Panc1 (cell line): ENCODE measurements around the gene SYT2. TPM values are rescaled to one million over a fixed set of nuclear protein-coding genes. Genes with fewer than 3 reads are reported as not detected.
"Not testable (repeated sequence)": the region's sequence is repeated elsewhere in the genome, so short reads cannot be mapped to it uniquely, and the experiment has no call there.

Experiments used
- ATAC-seq: fragments of 200-7000 bp; cut with Tn5 transposase; 2 replicates; pipeline ENCODE4 v1.9.1; 2020; ENCODE audit warnings: mild to moderate bottlenecking, moderate library complexity
- BruUV-seq: library from RNA; stranded (reverse); fragments of 400-500 nt; replicated peaks from 2 replicates; lab custom pipeline; 2021; lab: Mats Ljungman, UMichigan
- CTCF ChIA-PET: fragments of 300-600 bp; sonication (Branson Sonifier 250); formaldehyde crosslinking; loops from one replicate; lab custom pipeline; 2022; ENCODE audit warnings: antibody characterized with exemption; lab: Charles Lee
- POLR2A ChIA-PET: fragments of 300-600 bp; sonication (Branson Sonifier 250); formaldehyde crosslinking; loops from one replicate; lab custom pipeline; 2022; ENCODE audit warnings: antibody characterized with exemption; lab: Charles Lee
- DNase-seq: peaks from one replicate; pipeline ENCODE4 v3.0.0-alpha.2; 2010; ENCODE audit warnings: low read depth, low spot score
- H3K27ac ChIP-seq: 2 replicates; pipeline ENCODE4 v1.5.1; 2011; ENCODE audit warnings: mild to moderate bottlenecking, low read length, inconsistent platforms
- H3K27me3 ChIP-seq: fragments of 200-500 bp; sonication (Bioruptor generic); 2 replicates; pipeline ENCODE4 v1.6.0; 2014; ENCODE audit warnings: low read length, inconsistent platforms; ENCODE audit not compliant: control insufficient read depth, insufficient read depth
- H3K36me3 ChIP-seq: fragments of 200-500 bp; sonication (Bioruptor generic); 2 replicates; pipeline ENCODE4 v1.5.1; 2014; ENCODE audit warnings: inconsistent platforms, mild to moderate bottlenecking, low read length, moderate library complexity; ENCODE audit not compliant: control insufficient read depth, insufficient read depth
- H3K4me1 ChIP-seq: 2 replicates; pipeline ENCODE4 v1.5.1; 2011; ENCODE audit warnings: inconsistent platforms, mild to moderate bottlenecking, low read length, moderate library complexity; ENCODE audit not compliant: control insufficient read depth, insufficient read depth
- H3K4me3 ChIP-seq, 2 experiments: 2 replicates each; pipeline ENCODE4 v1.5.1; 2011 to 2012; ENCODE audit warnings: low read depth in 2 of 2, low read length in 2 of 2, mild to moderate bottlenecking in 2 of 2, inconsistent platforms in 1 of 2, moderate library complexity in 1 of 2
- H3K9me3 ChIP-seq: fragments of 200-500 bp; sonication (Bioruptor generic); 2 replicates; pipeline ENCODE4 v1.5.1; 2014; ENCODE audit warnings: low read depth, mild to moderate bottlenecking, inconsistent platforms, low read length, moderate library complexity; ENCODE audit not compliant: control insufficient read depth, insufficient read depth
- CTCF ChIP-seq: fragments of 450-650 bp; IDR thresholded peaks from 2 replicates; pipeline ENCODE4 v1.5.1; 2017; ENCODE audit warnings: mild to moderate bottlenecking
- POLR2AphosphoS5 ChIP-seq: IDR thresholded peaks from 2 replicates; pipeline ENCODE4 v1.6.1; 2012; ENCODE audit warnings: mild to moderate bottlenecking, low read depth, low read length, moderate library complexity
- REST ChIP-seq, 2 experiments: IDR thresholded peaks; 2 replicates each; pipeline ENCODE4 v1.6.1; 2011 to 2012; ENCODE audit warnings: low read depth in 2 of 2, control low read depth in 1 of 2, low read length in 1 of 2, mild to moderate bottlenecking in 1 of 2, moderate library complexity in 1 of 2; ENCODE audit not compliant: insufficient read depth in 1 of 2
- SIN3A ChIP-seq: IDR thresholded peaks from 2 replicates; pipeline ENCODE4 v1.6.1; 2012; ENCODE audit warnings: low read depth, mild to moderate bottlenecking, low read length, moderate library complexity, borderline replicate concordance; ENCODE audit not compliant: insufficient read depth
- TCF7L2 ChIP-seq: IDR thresholded peaks from 2 replicates; pipeline ENCODE4 v1.6.1; 2011; ENCODE audit warnings: mild to moderate bottlenecking, low read depth, low read length, inconsistent platforms
- in situ Hi-C: cut with HindIII; loops from 2 replicates; pipeline ENCODE4 v1.10.0; 2016; ENCODE audit warnings: low sequenced_read_pairs, low pct_unique_long_range_greater_than_20kb
- intact Hi-C: fragments of 100-400 bp; cut with micrococcal nuclease; formaldehyde crosslinking; loops from one replicate; pipeline ENCODE4 v1.10.0; 2022; ENCODE audit not compliant: unreplicated experiment
- total RNA-seq: library from RNA; stranded (reverse); gene quantifications from one replicate; pipeline ENCODE4 v1.2.1, GENCODE V29; 2021; ENCODE audit not compliant: unreplicated experiment

SYT2 gene
- total RNA-seq, 1 experiment from 2014 or later = 0.03 TPM

GRCh38 chr1:202639500-202639899, 70.8 kb downstream of the SYT2 start:
- intact Hi-C loops = loop anchor here (2.0 kb wide), 1 partner anchor 67 kb away; no protein-coding TSS in a partner anchor
- H3K27ac ChIP-seq = no peak overlapping the region

GRCh38 chr1:202638701-202639305, 71.5 kb downstream of the SYT2 start:
- in situ Hi-C loops, ATAC-seq, H3K27me3 ChIP-seq, H3K4me1 ChIP-seq, CTCF ChIA-PET, POLR2A ChIA-PET, H3K4me3 ChIP-seq, DNase-seq, H3K36me3 ChIP-seq, H3K9me3 ChIP-seq, H3K27ac ChIP-seq, BruUV-seq: not testable (repeated sequence)
- intact Hi-C loops = loop anchor here (2.0 kb wide), 1 partner anchor 68 kb away; no protein-coding TSS in a partner anchor

More at GRCh38 chr1:202639500-202639899, 70.8 kb downstream of the SYT2 start:
- H3K4me1 ChIP-seq = 0 out of 2 replicates have a peak, but pooled peaks cover 6% of the 10 kb centered on the region
- ChIA-PET CTCF (no interaction called here), POLR2A (no interaction called here)
- H3K9me3 ChIP-seq = no peaks in the 10 kb centered on the region
- H3K4me3 ChIP-seq = no peak overlapping the region
- in situ Hi-C loops = no loop called here
- no TSS peak for BruUV-seq
- ATAC-seq = no peak
- no peak for DNase-seq
- H3K36me3 ChIP-seq = no peaks in the 10 kb centered on the region
- peaks cover 3% of the 10 kb centered on the region; the same call in 1 of the 2 replicates for H3K27me3 ChIP-seq
- TF ChIP-seq POLR2AphosphoS5 (no peak), CTCF (no peak), REST (IDR thresholded peaks at IDR 0.05; ENCODE audit: insufficient read depth in 1 of 2, low read depth in 2 of 2, low read length in 1 of 2) (no peak), SIN3A (no peak), TCF7L2 (no peak)

GRCh38 chr1:202638019-202638700, 72.1 kb downstream of the SYT2 start:
- no peaks in the 10 kb centered on the region for H3K27me3 ChIP-seq
- no peak overlapping the region for H3K4me3 ChIP-seq
- CTCF ChIA-PET = no interaction called here
- POLR2A ChIA-PET = no interaction called here
- TF ChIP-seq TCF7L2 = no peak
- TF ChIP-seq CTCF = no peak
- TF ChIP-seq POLR2AphosphoS5 = no peak
- no peak for TF ChIP-seq SIN3A
- no peak for TF ChIP-seq REST (IDR thresholded peaks at IDR 0.05; ENCODE audit: insufficient read depth in 1 of 2, low read depth in 2 of 2, low read length in 1 of 2)
- H3K27ac ChIP-seq = no peak overlapping the region
- ATAC-seq (no peak), DNase-seq (no peak)
- intact Hi-C loops = loop anchor here (2.0 kb wide), 1 partner anchor 69 kb away; no protein-coding TSS in a partner anchor
- no peaks in the 10 kb centered on the region for H3K9me3 ChIP-seq
- in situ Hi-C loops = no loop called here
- no peaks in the 10 kb centered on the region for H3K36me3 ChIP-seq
- BruUV-seq = no TSS peak
- no peaks in the 10 kb centered on the region for H3K4me1 ChIP-seq
